KOPT-K1 (cell line): ENCODE data around the gene REXO5.
A peak's percentile ranks its signal among the peaks of the same experiment; 100 is the strongest.
"Not testable (repeated sequence)": the region's sequence is repeated elsewhere in the genome, so short reads cannot be mapped to it uniquely, and the experiment has no call there.

Experiments used
- H3K27ac ChIP-seq: fragments of 200-600 bp; sonication (generic); 2 replicates; pipeline ENCODE4 v1.5.1; 2016; ENCODE audit warnings: antibody characterized with exemption, mild to moderate bottlenecking, low read depth, low read length; ENCODE audit not compliant: poor library complexity, severe bottlenecking
- H3K36me3 ChIP-seq: fragments of 200-600 bp; sonication (generic); 2 replicates; pipeline ENCODE4 v1.5.1; 2017; ENCODE audit warnings: antibody characterized with exemption, mild to moderate bottlenecking, low read length, moderate library complexity; ENCODE audit not compliant: insufficient read depth
- H3K9me3 ChIP-seq: fragments of 200-600 bp; sonication (generic); 2 replicates; pipeline ENCODE4 v1.5.1; 2017; ENCODE audit warnings: antibody characterized with exemption, low read length, mild to moderate bottlenecking; ENCODE audit not compliant: insufficient read depth, poor library complexity, severe bottlenecking

The REXO5 gene

GRCh38 chr16:20782470-20782869, 23.9 kb upstream of the REXO5 start:
- no peak overlapping the region for H3K27ac ChIP-seq
- H3K36me3 ChIP-seq: no peaks in the 10 kb centered on the region
- H3K9me3 ChIP-seq: no peaks in the 10 kb centered on the region

- Histone ChIP-seq H3K27ac (no peak overlapping the region), H3K9me3 (no peaks in the 10 kb centered on the region), H3K36me3 (no peaks in the 10 kb centered on the region)
Observed at GRCh38 chr16:20784204-20784603, 22.1 kb upstream of the REXO5 start.

- Histone ChIP-seq H3K27ac (no peak overlapping the region), H3K9me3 (no peaks in the 10 kb centered on the region), H3K36me3 (no peaks in the 10 kb centered on the region)
Observed at GRCh38 chr16:20789130-20789529, 17.2 kb upstream of the REXO5 start.

GRCh38 chr16:20791923-20792612, 14.3 kb upstream of the REXO5 start:
- H3K27ac ChIP-seq: no peak overlapping the region
- peaks cover 24% of the 10 kb centered on the region for H3K36me3 ChIP-seq
- no peaks in the 10 kb centered on the region for H3K9me3 ChIP-seq

GRCh38 chr16:20798364-20798763, 8.0 kb upstream of the REXO5 start:
- no peak overlapping the region for H3K27ac ChIP-seq
- peaks cover 73% of the 10 kb centered on the region for H3K36me3 ChIP-seq
- H3K9me3 ChIP-seq: no peaks in the 10 kb centered on the region

GRCh38 chr16:20799599-20799998, 6.7 kb upstream of the REXO5 start:
- peaks cover 71% of the 10 kb centered on the region for H3K36me3 ChIP-seq
- H3K9me3 ChIP-seq: no peaks in the 10 kb centered on the region

GRCh38 chr16:20801278-20801677, 5.0 kb upstream of the REXO5 start:
- no peaks in the 10 kb centered on the region for H3K9me3 ChIP-seq
- peaks cover 55% of the 10 kb centered on the region for H3K36me3 ChIP-seq
- H3K27ac ChIP-seq: no peak overlapping the region

More at GRCh38 chr16:20799599-20799998, 6.7 kb upstream of the REXO5 start:
- no peak overlapping the region for H3K27ac ChIP-seq

GRCh38 chr16:20803192-20803560, 3.2 kb upstream of the REXO5 start:
- no peaks in the 10 kb centered on the region for H3K9me3 ChIP-seq
- H3K36me3 ChIP-seq: peaks cover 40% of the 10 kb centered on the region
- H3K27ac ChIP-seq: no peak overlapping the region

GRCh38 chr16:20803561-20804214, 2.6 kb upstream of the REXO5 start:
- Histone ChIP-seq H3K27ac (no peak overlapping the region), H3K36me3 (peaks cover 35% of the 10 kb centered on the region), H3K9me3 (no peaks in the 10 kb centered on the region)

GRCh38 chr16:20805684-20806167, 601 bp upstream of the REXO5 start:
- H3K9me3 ChIP-seq: not testable (repeated sequence)
- H3K27ac ChIP-seq: peak overlapping the region; percentile 98
- H3K36me3 ChIP-seq: peaks cover 18% of the 10 kb centered on the region

GRCh38 chr16:20807862-20808261, 1.5 kb downstream of the REXO5 start:
- peaks cover 1% of the 10 kb centered on the region; the same call in 1 of the 2 replicates for H3K36me3 ChIP-seq
- no peaks in the 10 kb centered on the region for H3K9me3 ChIP-seq
- peak overlapping the region; percentile 98 for H3K27ac ChIP-seq

GRCh38 chr16:20811889-20812439, 5.6 kb downstream of the REXO5 start:
- Histone ChIP-seq H3K9me3 (no peaks in the 10 kb centered on the region), H3K27ac (peak overlapping the region; percentile 50), H3K36me3 (peaks cover 27% of the 10 kb centered on the region)

GRCh38 chr16:20812510-20812909, 6.2 kb downstream of the REXO5 start:
- no peaks in the 10 kb centered on the region for H3K9me3 ChIP-seq
- peaks cover 33% of the 10 kb centered on the region for H3K36me3 ChIP-seq
- peak overlapping the region; percentile 50 for H3K27ac ChIP-seq

GRCh38 chr16:20814784-20815183, 8.5 kb downstream of the REXO5 start:
- peak overlapping the region; percentile 47 for H3K27ac ChIP-seq
- H3K9me3 ChIP-seq: no peaks in the 10 kb centered on the region
- H3K36me3 ChIP-seq: peaks cover 53% of the 10 kb centered on the region

- Histone ChIP-seq H3K36me3 (peaks cover 80% of the 10 kb centered on the region), H3K9me3 (no peaks in the 10 kb centered on the region), H3K27ac (no peak overlapping the region)
Observed at GRCh38 chr16:20818929-20819585, 12.7 kb downstream of the REXO5 start.
